ENCODE measurements around the gene SLC26A9. TPM values are rescaled to one million over a fixed set of nuclear protein-coding genes. Genes with fewer than 3 reads are reported as not detected.

Gene SLC26A9
- total RNA-seq, 1 donor from 2014 or later: not detected

DNA sequence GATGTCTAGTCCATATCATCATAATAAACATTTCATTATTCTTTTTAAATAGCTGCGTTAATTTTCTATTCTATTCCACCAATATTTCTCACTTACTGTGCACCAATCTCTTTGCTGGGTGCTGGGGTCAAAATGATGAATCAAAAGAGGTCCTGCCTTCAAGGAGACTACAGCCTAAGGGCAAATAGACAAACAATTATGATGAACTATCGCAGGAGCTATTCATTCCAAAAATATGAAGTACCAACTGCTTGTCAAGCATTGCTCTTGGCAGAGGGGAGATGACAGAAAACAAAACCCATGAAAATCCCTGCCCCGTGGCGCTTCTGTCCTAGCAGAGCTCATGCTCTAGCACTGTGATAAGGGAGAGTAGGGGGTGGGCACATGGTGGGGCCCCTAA lies 28.8 kb upstream of the SLC26A9 start:
- DNase-seq (ENCODE audit: low read depth) (no peak), FAIRE-seq (no peak)
- no peaks in the 10 kb centered on the region for H3K36me3 ChIP-seq (ENCODE audit: control insufficient read depth, insufficient read depth, low read length)
- TF ChIP-seq, protein P1, sequence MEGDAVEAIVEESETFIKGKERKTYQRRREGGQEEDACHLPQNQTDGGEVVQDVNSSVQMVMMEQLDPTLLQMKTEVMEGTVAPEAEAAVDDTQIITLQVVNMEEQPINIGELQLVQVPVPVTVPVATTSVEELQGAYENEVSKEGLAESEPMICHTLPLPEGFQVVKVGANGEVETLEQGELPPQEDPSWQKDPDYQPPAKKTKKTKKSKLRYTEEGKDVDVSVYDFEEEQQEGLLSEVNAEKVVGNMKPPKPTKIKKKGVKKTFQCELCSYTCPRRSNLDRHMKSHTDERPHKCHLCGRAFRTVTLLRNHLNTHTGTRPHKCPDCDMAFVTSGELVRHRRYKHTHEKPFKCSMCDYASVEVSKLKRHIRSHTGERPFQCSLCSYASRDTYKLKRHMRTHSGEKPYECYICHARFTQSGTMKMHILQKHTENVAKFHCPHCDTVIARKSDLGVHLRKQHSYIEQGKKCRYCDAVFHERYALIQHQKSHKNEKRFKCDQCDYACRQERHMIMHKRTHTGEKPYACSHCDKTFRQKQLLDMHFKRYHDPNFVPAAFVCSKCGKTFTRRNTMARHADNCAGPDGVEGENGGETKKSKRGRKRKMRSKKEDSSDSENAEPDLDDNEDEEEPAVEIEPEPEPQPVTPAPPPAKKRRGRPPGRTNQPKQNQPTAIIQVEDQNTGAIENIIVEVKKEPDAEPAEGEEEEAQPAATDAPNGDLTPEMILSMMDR (IDR thresholded peaks at IDR 0.05; ENCODE audit: insufficient read depth, low read length, severe bottlenecking): no peak
- H3K27me3 ChIP-seq (ENCODE audit: control insufficient read depth, insufficient read depth, low read length): no peaks in the 10 kb centered on the region
- no peak overlapping the region for H3K4me3 ChIP-seq (ENCODE audit: low read depth, low read length)

DNA sequence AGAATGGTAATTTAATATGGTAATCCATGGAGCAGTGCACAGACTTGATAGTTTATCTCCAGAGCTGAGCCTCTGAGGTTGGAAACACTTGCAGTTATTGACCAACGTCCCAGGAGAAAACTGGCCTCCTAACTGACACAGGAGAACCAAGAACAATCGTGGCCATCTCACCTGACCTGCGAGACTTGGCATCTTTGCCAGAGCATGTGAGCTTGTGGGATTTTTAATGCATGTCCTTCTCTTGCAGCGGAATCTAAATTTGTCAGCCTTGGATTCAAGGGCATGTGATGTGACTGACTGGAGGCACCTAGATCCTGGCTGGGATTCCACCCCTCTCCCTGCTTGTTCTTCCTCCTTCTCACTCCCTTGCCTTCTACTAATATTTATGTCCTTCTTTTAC lies 27.8 kb upstream of the SLC26A9 start:
- DNase-seq (ENCODE audit: low read depth) (no peak), FAIRE-seq (no peak)
- no peaks in the 10 kb centered on the region for H3K36me3 ChIP-seq (ENCODE audit: control insufficient read depth, insufficient read depth, low read length)
- TF ChIP-seq, protein P1 (IDR thresholded peaks at IDR 0.05; ENCODE audit: insufficient read depth, low read length, severe bottlenecking): no peak
- H3K27me3 ChIP-seq (ENCODE audit: control insufficient read depth, insufficient read depth, low read length): no peaks in the 10 kb centered on the region
- H3K4me3 ChIP-seq (ENCODE audit: low read depth, low read length): no peak overlapping the region

DNA sequence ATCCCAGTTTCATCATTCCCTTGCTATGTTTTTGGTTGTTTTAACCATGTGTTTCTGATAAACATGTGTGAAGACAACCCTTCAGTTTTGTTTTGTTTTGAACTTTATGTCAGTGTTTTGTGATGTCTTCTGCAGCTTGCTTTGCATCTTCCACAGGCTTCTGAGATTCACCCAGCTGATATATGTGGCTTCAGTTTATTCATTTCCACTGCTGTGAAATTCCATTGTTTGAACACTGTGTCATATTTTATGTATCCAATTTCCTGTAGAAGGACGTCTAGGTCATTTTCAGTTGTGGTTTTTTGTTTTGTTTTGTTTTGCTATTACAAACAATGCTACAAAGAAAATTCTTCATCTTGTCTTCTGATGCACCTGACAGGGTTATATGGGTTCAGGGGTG lies 27.2 kb upstream of the SLC26A9 start:
- FAIRE-seq (no peak), DNase-seq (ENCODE audit: low read depth) (peak; percentile 7)
- Histone ChIP-seq H3K27me3 (ENCODE audit: control insufficient read depth, insufficient read depth, low read length) (no peaks in the 10 kb centered on the region), H3K4me3 (ENCODE audit: low read depth, low read length) (no peak overlapping the region), H3K36me3 (ENCODE audit: control insufficient read depth, insufficient read depth, low read length) (no peaks in the 10 kb centered on the region)
- TF ChIP-seq, protein P1 (IDR thresholded peaks at IDR 0.05; ENCODE audit: insufficient read depth, low read length, severe bottlenecking): no peak

DNA sequence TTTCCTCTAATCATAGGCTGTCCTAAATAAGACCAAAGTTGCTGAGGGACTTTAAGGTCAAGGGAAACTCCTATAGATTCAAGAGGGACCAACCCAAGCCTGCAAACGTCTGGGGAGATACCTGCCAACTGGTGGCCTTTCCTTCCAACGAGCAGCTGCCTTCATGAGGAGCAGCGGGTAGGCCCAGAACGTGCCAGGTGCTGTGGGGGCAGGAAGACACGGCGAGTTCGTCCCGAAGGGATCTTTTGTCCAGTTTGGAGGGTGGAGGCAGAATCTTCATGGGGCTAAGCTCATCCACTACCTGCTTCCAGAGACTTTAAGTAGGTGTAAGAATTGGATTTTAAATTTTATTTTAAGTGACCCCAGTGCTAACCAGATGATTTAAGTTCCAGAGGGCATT lies 26.0 kb upstream of the SLC26A9 start:
- no peak for FAIRE-seq
- Histone ChIP-seq H3K36me3 (ENCODE audit: control insufficient read depth, insufficient read depth, low read length) (no peaks in the 10 kb centered on the region), H3K4me3 (ENCODE audit: low read depth, low read length) (no peak overlapping the region), H3K27me3 (ENCODE audit: control insufficient read depth, insufficient read depth, low read length) (no peaks in the 10 kb centered on the region)
- no peak for DNase-seq (ENCODE audit: low read depth)
- TF ChIP-seq, protein P1 (IDR thresholded peaks at IDR 0.05; ENCODE audit: insufficient read depth, low read length, severe bottlenecking): no peak

DNA sequence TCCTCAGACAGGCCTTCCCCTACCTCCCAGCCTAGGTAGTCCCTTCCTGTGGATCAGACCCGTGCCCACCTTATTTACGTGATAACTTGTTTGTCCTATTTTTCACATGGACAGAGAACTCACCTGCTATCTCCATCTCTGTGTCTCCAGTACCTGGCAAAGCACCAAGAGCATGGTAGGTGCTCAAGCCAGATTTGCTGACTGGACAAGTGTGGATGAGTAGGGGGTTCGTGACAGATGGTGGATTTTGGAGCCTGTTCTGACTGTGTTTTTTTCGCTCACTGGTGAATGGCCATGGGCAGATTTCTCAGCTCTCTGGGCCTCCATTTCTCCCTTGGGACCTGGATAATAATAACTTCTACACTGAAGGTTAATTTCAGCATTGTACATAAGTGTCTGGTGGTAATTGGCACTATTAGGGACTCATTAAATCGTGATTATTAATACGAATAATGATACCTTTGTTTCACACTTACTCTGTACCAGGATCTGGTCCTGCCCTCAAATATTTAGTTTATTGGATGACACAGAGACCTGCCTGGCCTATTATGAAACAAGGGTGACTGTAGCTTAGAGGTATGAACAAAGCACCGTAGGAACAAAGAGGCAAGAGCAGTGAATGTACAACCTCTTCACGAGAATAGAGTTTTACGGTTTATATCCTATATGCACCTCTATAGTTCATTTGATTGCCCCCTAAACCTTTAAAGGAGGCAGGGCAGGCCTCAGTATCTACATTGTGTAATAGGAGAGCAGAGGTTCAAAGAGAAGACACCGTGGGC lies 24.5 kb upstream of the SLC26A9 start:
- DNase-seq (ENCODE audit: low read depth) (peak; percentile 69), FAIRE-seq (no peak)
- TF ChIP-seq, protein P1 (IDR thresholded peaks at IDR 0.05; ENCODE audit: insufficient read depth, low read length, severe bottlenecking): no peak
- Histone ChIP-seq H3K4me3 (ENCODE audit: low read depth, low read length) (no peak overlapping the region), H3K36me3 (ENCODE audit: control insufficient read depth, insufficient read depth, low read length) (no peaks in the 10 kb centered on the region), H3K27me3 (ENCODE audit: control insufficient read depth, insufficient read depth, low read length) (no peaks in the 10 kb centered on the region)

Data from bronchial epithelial cell (primary cell).